ENCODE measurements around the gene INPP5F. TPM values are rescaled to one million over a fixed set of nuclear protein-coding genes. Genes with fewer than 3 reads are reported as not detected.

INPP5F gene
- total RNA-seq, 2 donors from 2014 or later = 3.6 to 7.8 TPM

GRCh38 chr10:119796039-119796438, 70.2 kb downstream of the INPP5F start:
- no peaks in the 10 kb centered on the region for H3K9me3 ChIP-seq
- H3K27ac ChIP-seq = no peak overlapping the region
- TF ChIP-seq, protein P1, sequence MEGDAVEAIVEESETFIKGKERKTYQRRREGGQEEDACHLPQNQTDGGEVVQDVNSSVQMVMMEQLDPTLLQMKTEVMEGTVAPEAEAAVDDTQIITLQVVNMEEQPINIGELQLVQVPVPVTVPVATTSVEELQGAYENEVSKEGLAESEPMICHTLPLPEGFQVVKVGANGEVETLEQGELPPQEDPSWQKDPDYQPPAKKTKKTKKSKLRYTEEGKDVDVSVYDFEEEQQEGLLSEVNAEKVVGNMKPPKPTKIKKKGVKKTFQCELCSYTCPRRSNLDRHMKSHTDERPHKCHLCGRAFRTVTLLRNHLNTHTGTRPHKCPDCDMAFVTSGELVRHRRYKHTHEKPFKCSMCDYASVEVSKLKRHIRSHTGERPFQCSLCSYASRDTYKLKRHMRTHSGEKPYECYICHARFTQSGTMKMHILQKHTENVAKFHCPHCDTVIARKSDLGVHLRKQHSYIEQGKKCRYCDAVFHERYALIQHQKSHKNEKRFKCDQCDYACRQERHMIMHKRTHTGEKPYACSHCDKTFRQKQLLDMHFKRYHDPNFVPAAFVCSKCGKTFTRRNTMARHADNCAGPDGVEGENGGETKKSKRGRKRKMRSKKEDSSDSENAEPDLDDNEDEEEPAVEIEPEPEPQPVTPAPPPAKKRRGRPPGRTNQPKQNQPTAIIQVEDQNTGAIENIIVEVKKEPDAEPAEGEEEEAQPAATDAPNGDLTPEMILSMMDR (IDR thresholded peaks at IDR 0.05) = no peak
- no peak for TF ChIP-seq POLR2A (IDR thresholded peaks at IDR 0.05)
- no peak overlapping the region for H3K4me3 ChIP-seq
- ATAC-seq (no peak), DNase-seq (no peak)
- intact Hi-C loops (cut with DNase I) = no loop called here
- H3K27me3 ChIP-seq = no peaks in the 10 kb centered on the region
- no peaks in the 10 kb centered on the region for H3K4me1 ChIP-seq
- H3K36me3 ChIP-seq (replicated peaks in 1 of 2; ENCODE audit: insufficient read depth in 1 of 2, low read depth in 2 of 2) = no peaks in the 10 kb centered on the region
- WGBS, 2 donors = 91 to 93% methylated on average over 6 of the region's 6 CpGs

GRCh38 chr10:119801176-119801575, 75.3 kb downstream of the INPP5F start:
- no peaks in the 10 kb centered on the region for H3K36me3 ChIP-seq (replicated peaks in 1 of 2; ENCODE audit: insufficient read depth in 1 of 2, low read depth in 2 of 2)
- WGBS, 2 donors = 88 to 94% methylated on average over 2 of the region's 2 CpGs
- H3K27ac ChIP-seq = no peak overlapping the region
- H3K4me1 ChIP-seq = no peaks in the 10 kb centered on the region
- no peak for ATAC-seq
- H3K4me3 ChIP-seq = no peak overlapping the region
- TF ChIP-seq, protein P1 (IDR thresholded peaks at IDR 0.05) = no peak
- TF ChIP-seq POLR2A (IDR thresholded peaks at IDR 0.05) = no peak
- no peak for DNase-seq
- intact Hi-C loops (cut with DNase I) = no loop called here
- no peaks in the 10 kb centered on the region for H3K9me3 ChIP-seq
- no peaks in the 10 kb centered on the region for H3K27me3 ChIP-seq

- 83 to 87% methylated on average over 6 of the region's 6 CpGs for WGBS, 2 donors
- no peaks in the 10 kb centered on the region for H3K36me3 ChIP-seq (replicated peaks in 1 of 2; ENCODE audit: insufficient read depth in 1 of 2, low read depth in 2 of 2)
- intact Hi-C loops (cut with DNase I) = no loop called here
Measured at GRCh38 chr10:119801998-119802538, 76.2 kb downstream of the INPP5F start.

DNA sequence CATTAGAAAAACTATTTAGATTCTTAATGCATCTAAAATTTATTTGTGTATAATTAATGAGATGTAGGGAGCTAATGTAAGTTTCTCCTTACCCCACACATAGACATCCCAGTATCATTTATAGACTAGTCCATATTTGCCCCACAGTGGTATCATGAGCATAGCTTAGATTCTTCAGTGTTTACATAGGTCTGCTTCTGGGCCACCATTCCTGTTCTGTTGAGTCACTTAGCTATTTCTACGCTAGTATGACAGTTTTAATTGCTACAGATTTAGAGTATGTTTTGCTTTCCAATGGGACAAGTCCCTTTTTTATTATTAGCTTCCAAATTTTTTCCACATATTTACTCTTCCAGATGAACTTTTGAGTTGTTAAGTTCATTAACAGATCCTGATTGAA, 77.4 kb downstream of the INPP5F start:
- intact Hi-C loops (cut with DNase I) = no loop called here

More at GRCh38 chr10:119801998-119802538, 76.2 kb downstream of the INPP5F start:
- Histone ChIP-seq H3K4me3 (no peak overlapping the region), H3K4me1 (no peaks in the 10 kb centered on the region), H3K9me3 (no peaks in the 10 kb centered on the region), H3K27ac (no peak overlapping the region), H3K27me3 (no peaks in the 10 kb centered on the region)
- no peak for ATAC-seq
- TF ChIP-seq POLR2A (IDR thresholded peaks at IDR 0.05) = no peak
- TF ChIP-seq, protein P1 (IDR thresholded peaks at IDR 0.05) = no peak
- DNase-seq = no peak

More for the DNA sequence above, 77.4 kb downstream of the INPP5F start:
- Histone ChIP-seq H3K27me3 (no peaks in the 10 kb centered on the region), H3K27ac (no peak overlapping the region), H3K36me3 (replicated peaks in 1 of 2; ENCODE audit: insufficient read depth in 1 of 2, low read depth in 2 of 2) (no peaks in the 10 kb centered on the region), H3K9me3 (no peaks in the 10 kb centered on the region), H3K4me3 (no peak overlapping the region), H3K4me1 (no peaks in the 10 kb centered on the region)
- WGBS, 2 donors = 76 to 95% methylated on average over 1 of the region's 1 CpG
- ATAC-seq (no peak), DNase-seq (no peak)
- no peak for TF ChIP-seq POLR2A (IDR thresholded peaks at IDR 0.05)
- TF ChIP-seq, protein P1 (IDR thresholded peaks at IDR 0.05) = no peak
